Activated CD4-positive, alpha-beta T cell treated with anti-CD3 and anti-CD28 coated beads, Interleukin-2, amount 10 ng/mL, durations not matched to agents 7 days and 5 days (primary cell): Measurements from ENCODE around the gene ARNT2. TPM values are rescaled to one million over a fixed set of nuclear protein-coding genes. Genes with fewer than 3 reads are reported as not detected.

ENCODE experiments used
- CTCF ChIA-PET: fragments of 350-600 bp; sonication (Branson Sonifier 250); formaldehyde crosslinking; loops from one replicate; lab custom pipeline; 2021; ENCODE audit warnings: antibody characterized with exemption; lab: Charles Lee
- POLR2A ChIA-PET: fragments of 350-600 bp; sonication (Branson Sonifier 250); formaldehyde crosslinking; loops from one replicate; lab custom pipeline; 2021; ENCODE audit warnings: antibody characterized with exemption; lab: Charles Lee
- DNase-seq: peaks from one replicate; pipeline ENCODE4 v3.0.0-alpha.2; 2020
- H3K27ac Mint-ChIP-seq: one replicate; pipeline ENCODE4 v1.8.0; 2021; ENCODE audit warnings: mild to moderate bottlenecking, moderate library complexity, mixed read lengths
- H3K27me3 Mint-ChIP-seq: one replicate; pipeline ENCODE4 v1.8.0; 2021; ENCODE audit warnings: mixed read lengths
- H3K36me3 Mint-ChIP-seq: one replicate; pipeline ENCODE4 v1.8.0; 2021; ENCODE audit warnings: low read depth, mixed read lengths
- H3K4me1 Mint-ChIP-seq: one replicate; pipeline ENCODE4 v1.8.0; 2021; ENCODE audit warnings: mixed read lengths
- H3K4me3 Mint-ChIP-seq: one replicate; pipeline ENCODE4 v1.8.0; 2021; ENCODE audit warnings: mild to moderate bottlenecking, moderate library complexity, mixed read lengths
- H3K9me3 Mint-ChIP-seq: one replicate; pipeline ENCODE4 v1.8.0; 2021; ENCODE audit warnings: mixed read lengths
- total RNA-seq, 2 experiments: library from RNA; stranded (reverse); gene quantifications; one replicate each; pipeline ENCODE4 v1.2.3, GENCODE V29; 2021

ARNT2 gene
- total RNA-seq, 2 experiments from 2014 or later: not detected

DNA sequence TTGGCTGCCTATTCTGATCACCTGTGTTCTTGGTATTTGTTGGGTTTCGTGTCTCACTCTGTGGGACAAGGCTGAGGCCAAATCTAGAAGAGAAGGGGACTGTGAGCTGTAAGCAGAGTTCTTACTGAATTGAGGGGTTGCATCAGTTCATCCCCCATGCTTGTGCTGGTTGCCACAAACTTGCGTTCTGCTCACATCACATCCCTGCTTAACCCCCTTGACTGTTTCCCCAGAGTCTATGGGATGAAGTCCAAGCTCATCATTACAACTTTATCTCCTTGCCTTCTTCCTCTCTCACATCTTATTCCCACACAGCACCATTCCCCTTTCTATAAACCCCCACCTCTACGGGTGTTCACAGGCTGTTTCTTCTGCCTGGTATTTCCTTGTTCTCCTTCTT lies 147.2 kb downstream of the ARNT2 start:
- ChIA-PET POLR2A (no interaction called here), CTCF (interaction anchor here (0.5 kb wide), 1 partner anchor 213 kb away, joined by 3 read pairs; no protein-coding TSS in a partner anchor)
- no peak overlapping the region for H3K27ac Mint-ChIP-seq
- DNase-seq: no peak
- H3K4me1 Mint-ChIP-seq: no peaks in the 10 kb centered on the region
- H3K9me3 Mint-ChIP-seq: no peaks in the 10 kb centered on the region
- H3K36me3 Mint-ChIP-seq: no peaks in the 10 kb centered on the region
- no peak overlapping the region for H3K4me3 Mint-ChIP-seq
- peaks cover 27% of the 10 kb centered on the region for H3K27me3 Mint-ChIP-seq

DNA sequence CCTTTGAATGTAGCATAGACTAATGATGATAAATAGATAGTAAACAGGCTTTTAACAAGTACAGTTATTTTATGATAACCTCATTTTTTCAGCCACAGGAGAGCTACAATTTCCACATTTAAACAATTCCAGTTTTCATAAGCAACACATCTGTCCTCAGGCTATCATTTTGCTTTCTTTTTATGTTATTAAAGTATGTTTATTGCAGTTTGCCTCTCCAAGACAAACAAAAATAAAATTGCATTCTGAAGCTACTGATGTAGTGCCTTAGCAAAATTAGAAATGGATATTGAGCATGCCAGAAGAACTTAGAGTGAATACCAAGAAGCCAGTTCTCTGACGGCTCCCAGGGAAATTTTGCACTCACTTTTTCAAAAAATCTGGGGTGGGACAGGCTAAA lies 150.4 kb downstream of the ARNT2 start:
- DNase-seq: no peak
- no peak overlapping the region for H3K4me3 Mint-ChIP-seq
- ChIA-PET POLR2A (no interaction called here), CTCF (interaction anchor here (0.7 kb wide), 1 partner anchor 545 kb away, joined by 3 read pairs; no protein-coding TSS in a partner anchor)
- no peaks in the 10 kb centered on the region for H3K4me1 Mint-ChIP-seq
- peaks cover 19% of the 10 kb centered on the region for H3K27me3 Mint-ChIP-seq
- H3K36me3 Mint-ChIP-seq: no peaks in the 10 kb centered on the region
- H3K27ac Mint-ChIP-seq: no peak overlapping the region
- no peaks in the 10 kb centered on the region for H3K9me3 Mint-ChIP-seq

DNA sequence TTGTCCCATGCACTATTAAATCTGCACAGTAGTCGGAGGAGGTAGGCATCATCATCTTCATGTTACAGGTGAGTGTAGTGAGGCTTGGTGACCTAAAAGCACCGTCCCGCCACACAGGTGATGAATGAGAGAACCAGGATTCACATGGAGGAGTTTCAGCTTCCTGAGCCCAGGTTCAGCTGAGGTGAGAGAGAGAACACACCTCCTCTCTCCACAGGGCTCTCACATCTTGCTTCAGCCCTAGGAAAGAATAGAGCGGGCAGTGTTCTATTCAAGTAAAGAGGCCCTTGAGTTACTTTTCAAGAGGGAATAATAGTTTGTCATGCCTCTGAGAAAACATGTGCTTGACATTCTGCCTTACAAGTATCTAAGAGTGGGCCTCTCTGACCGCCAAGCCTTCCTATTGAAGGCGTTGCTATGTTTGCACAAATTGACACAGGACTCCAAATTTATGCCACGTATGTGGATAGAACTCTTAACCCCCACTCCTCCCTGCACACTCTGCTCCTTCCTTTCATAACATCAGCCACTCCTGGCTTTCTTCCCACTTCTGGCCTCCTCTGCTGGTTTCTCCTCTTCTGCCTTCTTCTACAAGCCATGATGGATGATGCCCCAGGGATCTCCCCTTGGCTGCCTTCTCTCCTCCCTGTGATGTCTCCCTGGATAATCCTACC lies 152.6 kb downstream of the ARNT2 start:
- Mint-ChIP-seq H3K4me1 (no peaks in the 10 kb centered on the region), H3K27me3 (peaks cover 8% of the 10 kb centered on the region), H3K9me3 (no peaks in the 10 kb centered on the region), H3K36me3 (no peaks in the 10 kb centered on the region), H3K27ac (no peak overlapping the region), H3K4me3 (no peak overlapping the region)
- ChIA-PET POLR2A (no interaction called here), CTCF (no interaction called here)
- DNase-seq: no peak

DNA sequence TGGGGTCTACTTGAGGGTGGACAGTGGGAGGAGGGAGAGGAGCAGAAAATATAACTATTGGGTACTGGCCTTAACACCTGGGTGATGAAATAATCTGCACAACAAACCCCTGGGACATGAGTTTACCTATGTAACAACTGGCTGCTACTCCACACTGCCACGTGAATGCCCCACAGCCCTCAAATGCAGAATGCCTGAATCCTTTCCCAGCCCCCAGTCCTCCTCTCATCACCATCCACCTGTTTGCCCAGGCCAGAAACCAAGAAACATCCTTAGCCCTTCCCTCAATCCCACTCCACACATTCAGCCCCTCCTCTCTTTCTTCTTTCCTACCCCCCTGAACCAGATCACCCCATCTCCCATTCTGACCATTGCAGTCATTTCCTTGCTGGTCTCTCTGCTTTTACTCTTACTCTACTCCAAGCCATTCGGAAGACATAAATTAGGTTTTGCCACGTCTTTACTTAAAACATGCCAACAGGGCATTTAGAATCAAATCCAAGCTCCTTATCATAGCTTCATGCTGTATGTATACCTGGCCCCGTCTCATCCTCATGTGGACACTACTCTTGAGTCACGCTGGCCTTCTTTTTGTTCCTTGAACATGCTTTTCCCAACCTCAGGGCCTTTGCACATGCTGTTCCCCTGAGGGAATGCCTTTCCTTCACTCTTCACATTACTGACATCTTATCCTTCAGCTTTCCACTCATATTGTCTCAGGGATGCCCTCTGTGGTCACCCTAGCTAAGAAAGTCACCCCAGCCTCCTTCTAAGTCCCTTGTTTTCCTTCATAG lies 153.5 kb downstream of the ARNT2 start:
- Mint-ChIP-seq H3K36me3 (no peaks in the 10 kb centered on the region), H3K4me3 (no peak overlapping the region), H3K27me3 (peaks cover 7% of the 10 kb centered on the region), H3K4me1 (no peaks in the 10 kb centered on the region), H3K27ac (no peak overlapping the region), H3K9me3 (no peaks in the 10 kb centered on the region)
- DNase-seq: no peak
- ChIA-PET POLR2A (no interaction called here), CTCF (no interaction called here)

DNA sequence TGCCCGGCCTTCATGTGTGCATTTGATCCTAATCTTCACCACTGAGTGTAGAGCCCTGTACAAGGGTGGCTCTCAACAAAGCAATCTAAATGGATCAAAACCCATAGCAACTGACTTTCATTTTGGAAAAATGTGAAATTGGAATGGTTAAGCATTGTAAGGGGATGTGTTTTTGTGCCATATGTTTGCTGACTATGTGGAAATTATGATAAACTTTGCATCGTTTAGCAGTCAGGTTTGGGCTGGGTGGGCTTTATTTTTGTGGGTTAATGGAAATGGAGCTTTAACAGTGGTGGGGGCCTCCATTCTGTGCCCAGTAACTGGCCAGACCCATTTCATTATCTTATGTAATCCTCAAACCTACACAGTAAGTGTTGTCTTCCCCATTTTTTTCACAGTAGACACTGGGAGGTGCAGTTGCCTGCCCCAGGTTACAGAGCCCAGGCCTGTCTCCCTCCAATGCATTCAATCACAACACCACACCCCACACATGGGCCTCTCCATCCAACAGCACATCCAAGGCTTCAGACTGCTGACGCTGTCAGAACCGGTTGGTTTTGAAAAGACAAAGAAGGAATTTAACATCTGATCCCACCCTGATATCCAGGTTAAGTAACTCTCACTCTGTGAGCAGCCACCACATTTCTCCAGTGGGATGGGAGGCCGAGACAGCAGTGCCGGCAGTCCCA lies 154.6 kb downstream of the ARNT2 start:
- H3K27ac Mint-ChIP-seq: no peak overlapping the region

DNA sequence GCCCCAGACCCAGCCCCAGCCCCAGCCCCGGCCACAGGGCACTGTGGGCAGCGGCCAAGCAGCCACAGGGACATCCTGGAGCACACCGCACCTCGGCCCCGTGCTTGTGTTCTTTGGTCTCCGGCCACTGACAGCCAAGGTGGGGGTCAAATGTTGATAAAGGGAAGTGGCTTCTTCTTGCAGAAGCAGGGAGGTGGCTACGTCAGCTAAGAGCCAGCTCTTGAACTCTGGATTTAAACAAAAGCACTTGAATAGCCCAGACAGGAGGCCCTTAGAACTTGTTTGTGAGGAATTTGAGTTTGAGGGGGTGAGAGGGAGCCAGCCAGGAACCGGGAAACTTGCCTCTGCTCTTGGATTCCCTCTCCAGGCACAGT lies 155.1 kb downstream of the ARNT2 start:
- no peaks in the 10 kb centered on the region for H3K9me3 Mint-ChIP-seq

More for the DNA sequence above, 154.6 kb downstream of the ARNT2 start:
- no peak overlapping the region for H3K4me3 Mint-ChIP-seq
- ChIA-PET CTCF (no interaction called here), POLR2A (no interaction called here)
- no peaks in the 10 kb centered on the region for H3K4me1 Mint-ChIP-seq
- DNase-seq: no peak
- no peaks in the 10 kb centered on the region for H3K36me3 Mint-ChIP-seq
- H3K9me3 Mint-ChIP-seq: no peaks in the 10 kb centered on the region
- peaks cover 7% of the 10 kb centered on the region for H3K27me3 Mint-ChIP-seq

DNA sequence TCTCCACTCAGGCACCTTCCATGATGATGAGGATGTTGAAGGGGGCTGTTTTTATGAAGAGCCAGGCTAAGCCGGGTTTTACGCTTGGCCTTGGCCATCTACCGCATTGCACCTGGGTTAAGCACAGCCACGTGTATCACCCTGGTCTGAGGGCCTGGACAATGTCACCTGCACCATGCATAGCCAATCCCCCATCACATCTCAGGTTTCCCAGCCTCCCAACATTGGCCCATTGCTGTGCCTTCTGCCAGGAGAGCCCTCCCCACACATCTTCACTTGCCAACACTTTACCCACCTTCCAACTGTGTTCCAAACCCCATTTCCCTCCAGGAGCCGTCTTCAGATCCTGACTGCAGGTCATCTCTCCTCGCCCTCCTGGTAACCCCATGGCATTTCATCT lies 155.6 kb downstream of the ARNT2 start:
- H3K4me1 Mint-ChIP-seq: no peaks in the 10 kb centered on the region
- no peaks in the 10 kb centered on the region for H3K9me3 Mint-ChIP-seq
- H3K4me3 Mint-ChIP-seq: no peak overlapping the region
- peaks cover 5% of the 10 kb centered on the region for H3K27me3 Mint-ChIP-seq
- no peaks in the 10 kb centered on the region for H3K36me3 Mint-ChIP-seq
- no peak overlapping the region for H3K27ac Mint-ChIP-seq
- ChIA-PET POLR2A (no interaction called here), CTCF (no interaction called here)
- no peak for DNase-seq

More for the DNA sequence above, 155.1 kb downstream of the ARNT2 start:
- H3K4me3 Mint-ChIP-seq: no peak overlapping the region
- DNase-seq: no peak
- no peaks in the 10 kb centered on the region for H3K4me1 Mint-ChIP-seq
- ChIA-PET POLR2A (no interaction called here), CTCF (no interaction called here)
- H3K36me3 Mint-ChIP-seq: no peaks in the 10 kb centered on the region
- H3K27me3 Mint-ChIP-seq: peaks cover 5% of the 10 kb centered on the region
- no peak overlapping the region for H3K27ac Mint-ChIP-seq

DNA sequence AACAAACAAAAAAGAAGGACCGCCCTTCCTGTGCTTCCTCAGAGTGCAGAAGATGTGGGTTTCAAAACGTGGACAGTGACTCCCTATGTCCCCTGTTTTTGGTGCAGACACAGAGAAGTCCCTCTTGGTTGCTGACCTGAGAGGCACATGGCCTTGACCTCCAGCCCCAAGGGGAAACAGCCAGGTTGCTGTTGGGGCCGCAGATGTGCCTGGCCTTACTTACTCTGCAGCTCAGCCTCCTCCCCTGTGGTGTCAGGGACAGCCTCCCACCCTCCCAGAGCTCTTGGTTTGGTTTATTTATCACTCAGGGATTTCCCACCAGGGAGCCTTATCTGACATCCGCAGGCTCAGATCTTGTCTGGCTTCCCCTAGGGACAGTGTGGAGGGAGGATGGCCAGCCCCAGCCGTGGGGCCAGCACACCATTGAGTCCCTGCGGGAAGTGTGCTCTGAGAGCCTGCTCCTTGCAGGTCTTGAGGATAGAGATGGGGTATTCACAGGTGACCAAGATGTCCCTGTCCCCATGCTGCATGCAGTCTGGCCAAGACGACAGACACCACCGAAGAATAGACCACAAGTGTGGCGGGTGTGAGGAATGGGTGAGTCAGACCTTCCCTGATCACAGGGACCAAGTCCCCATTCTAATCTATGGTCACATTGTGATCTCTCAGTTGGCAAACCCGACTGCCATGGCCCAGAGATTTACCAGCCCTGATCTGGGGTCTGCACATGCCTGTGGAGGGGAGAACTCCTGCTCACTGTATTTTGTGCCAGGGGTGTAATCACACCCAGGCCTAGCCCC lies 156.6 kb downstream of the ARNT2 start:
- Mint-ChIP-seq H3K9me3 (no peaks in the 10 kb centered on the region), H3K27me3 (no peaks in the 10 kb centered on the region), H3K4me3 (no peak overlapping the region), H3K4me1 (no peaks in the 10 kb centered on the region), H3K27ac (no peak overlapping the region), H3K36me3 (no peaks in the 10 kb centered on the region)
- CTCF ChIA-PET: no interaction called here
- no peak for DNase-seq
- POLR2A ChIA-PET: no interaction called here

DNA sequence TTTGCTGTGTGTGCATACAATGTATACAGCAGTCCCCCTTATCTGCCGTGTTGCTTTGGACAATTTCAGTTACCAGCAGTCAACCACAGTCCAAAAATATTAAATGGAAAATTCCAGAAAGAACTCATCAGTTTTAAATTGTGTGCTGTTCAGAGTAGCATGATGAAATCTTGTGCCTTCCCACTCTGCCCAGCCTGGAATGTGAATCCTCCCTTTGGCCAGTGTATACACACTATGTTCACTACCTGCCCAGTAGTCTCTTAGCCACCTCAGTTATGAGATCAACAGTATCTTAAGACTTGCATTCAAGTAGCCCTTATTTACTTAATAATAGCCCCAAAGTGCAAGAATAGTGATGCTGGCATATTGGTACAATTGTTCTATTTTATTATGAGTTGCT lies 157.3 kb downstream of the ARNT2 start:
- Mint-ChIP-seq H3K4me1 (no peaks in the 10 kb centered on the region), H3K36me3 (no peaks in the 10 kb centered on the region), H3K4me3 (no peak overlapping the region), H3K27me3 (peaks cover 5% of the 10 kb centered on the region), H3K9me3 (no peaks in the 10 kb centered on the region), H3K27ac (no peak overlapping the region)
- ChIA-PET CTCF (no interaction called here), POLR2A (no interaction called here)
- no peak for DNase-seq

DNA sequence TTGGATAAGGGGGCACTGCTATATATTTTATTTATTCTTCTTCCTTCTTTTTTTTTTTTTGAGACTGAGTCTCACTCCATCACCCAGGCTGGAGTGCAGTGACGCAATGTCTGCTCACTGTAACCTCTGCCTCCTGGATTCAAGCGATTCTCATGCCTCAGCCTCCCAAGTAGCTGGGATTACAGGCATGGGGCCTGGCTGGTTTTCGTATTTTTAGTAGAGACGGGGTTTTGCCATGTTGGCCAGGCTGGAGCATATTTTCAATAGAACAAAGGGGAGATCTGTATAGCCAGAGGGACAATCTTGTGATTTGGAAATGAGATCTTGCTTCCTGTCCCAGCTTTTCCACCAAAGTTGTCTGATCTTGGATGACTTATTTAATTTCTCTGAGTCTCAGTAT lies 157.9 kb downstream of the ARNT2 start:
- POLR2A ChIA-PET: no interaction called here

DNA sequence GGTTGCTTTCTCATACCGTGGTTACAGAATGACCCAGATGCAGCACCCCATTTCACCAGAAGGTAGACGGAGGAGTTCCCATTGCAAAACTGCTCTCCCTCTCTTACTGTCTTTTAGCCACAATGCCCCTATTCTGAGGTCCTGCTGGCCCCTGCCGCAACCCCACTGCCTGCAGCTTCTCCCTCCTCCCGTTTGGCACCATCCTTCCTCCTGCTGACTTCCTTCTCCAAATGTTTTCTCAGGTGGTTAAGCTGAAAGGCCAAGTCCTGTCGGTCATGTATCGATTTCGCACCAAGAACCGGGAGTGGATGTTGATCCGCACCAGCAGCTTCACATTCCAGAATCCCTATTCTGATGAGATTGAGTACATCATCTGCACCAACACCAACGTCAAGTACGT lies 158.7 kb downstream of the ARNT2 start:
- Mint-ChIP-seq H3K27ac (no peak overlapping the region), H3K4me3 (no peak overlapping the region), H3K9me3 (no peaks in the 10 kb centered on the region), H3K27me3 (peaks cover 9% of the 10 kb centered on the region), H3K36me3 (no peaks in the 10 kb centered on the region), H3K4me1 (peaks cover 2% of the 10 kb centered on the region)
- CTCF ChIA-PET: no interaction called here
- DNase-seq: no peak
- POLR2A ChIA-PET: no interaction called here

More for the DNA sequence above, 157.9 kb downstream of the ARNT2 start:
- no peaks in the 10 kb centered on the region for H3K9me3 Mint-ChIP-seq
- no peak for DNase-seq
- no peaks in the 10 kb centered on the region for H3K36me3 Mint-ChIP-seq
- H3K4me1 Mint-ChIP-seq: no peaks in the 10 kb centered on the region
- no peak overlapping the region for H3K27ac Mint-ChIP-seq
- peaks cover 9% of the 10 kb centered on the region for H3K27me3 Mint-ChIP-seq
- no peak overlapping the region for H3K4me3 Mint-ChIP-seq
- CTCF ChIA-PET: no interaction called here

DNA sequence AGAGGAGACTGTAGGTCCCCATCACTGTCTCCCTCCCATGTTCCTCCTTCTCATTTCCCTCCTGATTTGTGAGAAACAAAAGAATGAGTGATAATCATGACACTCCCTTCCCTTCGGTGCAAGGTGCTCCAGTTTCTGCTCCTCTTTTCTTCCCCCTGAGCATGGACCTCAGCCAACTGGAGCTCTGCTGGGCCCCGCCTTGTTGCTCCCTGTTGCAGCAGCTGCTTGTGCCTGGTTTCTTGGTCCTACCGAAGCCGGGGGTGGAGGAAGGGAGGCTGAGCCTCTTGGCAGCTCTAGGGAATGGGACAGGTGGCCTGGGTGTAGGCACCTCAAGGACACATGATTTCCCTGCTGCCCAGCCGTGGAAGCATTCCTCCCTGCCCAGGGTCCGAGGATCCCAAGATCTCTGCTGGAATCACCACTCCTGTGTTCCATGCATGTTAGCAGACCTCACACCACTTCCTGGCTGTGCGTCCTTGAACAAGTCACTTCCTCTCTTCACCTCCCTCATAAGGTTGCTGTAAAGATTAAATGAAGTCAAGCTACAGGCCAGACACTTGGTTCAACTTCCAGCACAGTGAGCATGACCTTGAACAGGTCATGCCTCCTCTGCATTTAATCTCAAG lies 159.3 kb downstream of the ARNT2 start:
- POLR2A ChIA-PET: no interaction called here
- H3K27ac Mint-ChIP-seq: no peak overlapping the region

More for the DNA sequence above, 159.3 kb downstream of the ARNT2 start:
- H3K27me3 Mint-ChIP-seq: peaks cover 9% of the 10 kb centered on the region
- CTCF ChIA-PET: interaction anchor here (1.0 kb wide), 1 partner anchor 119 kb away, joined by 5 read pairs; no protein-coding TSS in a partner anchor
- no peak for DNase-seq
- H3K4me3 Mint-ChIP-seq: no peak overlapping the region
- H3K9me3 Mint-ChIP-seq: no peaks in the 10 kb centered on the region
- H3K4me1 Mint-ChIP-seq: peaks cover 6% of the 10 kb centered on the region
- H3K36me3 Mint-ChIP-seq: no peaks in the 10 kb centered on the region
